Heart right ventricle (tissue), 16 donors: Measurements from ENCODE around the gene C3orf49. TPM values are rescaled to one million over a fixed set of nuclear protein-coding genes. Genes with fewer than 3 reads are reported as not detected.

Source experiments
- ATAC-seq, 8 donors: fragments of 200-7000 bp; cut with Tn5 transposase; one replicate each; pipeline ENCODE4 v1.9.1; 2020; ENCODE audit warnings: mild to moderate bottlenecking in 8 of 8, moderate library complexity in 8 of 8, moderate number of reproducible peaks in 1 of 8
- DNase-seq, 2 donors: peaks; one replicate each; pipeline ENCODE4 v3.0.0-alpha.2; 2020
- H3K27ac ChIP-seq, 10 donors: fragments of 200-600 bp; sonication (generic) in 2 of 10; one replicate each; pipeline versions ENCODE4 v1.5.0 to v1.8.0; 2020 to 2022; ENCODE audit warnings: mild to moderate bottlenecking in 3 of 10
- H3K27me3 ChIP-seq, 7 donors: fragments of 200-600 bp; one replicate each; pipeline ENCODE4 v1.8.0; 2021 to 2022; ENCODE audit warnings: mild to moderate bottlenecking in 2 of 7
- H3K36me3 ChIP-seq, 9 donors: fragments of 200-600 bp; sonication (generic) in 1 of 9; one replicate each; pipeline versions ENCODE4 v1.5.0 to v1.8.0; 2020 to 2022; ENCODE audit warnings: mild to moderate bottlenecking in 2 of 9
- H3K4me1 ChIP-seq, 9 donors: fragments of 200-600 bp; sonication (generic) in 1 of 9; one replicate each; pipeline versions ENCODE4 v1.5.0 to v1.8.0; 2020 to 2022; ENCODE audit warnings: mild to moderate bottlenecking in 4 of 9
- H3K4me3 ChIP-seq, 10 donors: fragments of 200-600 bp; sonication (generic) in 2 of 10; one replicate each; pipeline versions ENCODE4 v1.5.0 to v1.8.0; 2020 to 2022; ENCODE audit warnings: mild to moderate bottlenecking in 7 of 10, moderate library complexity in 2 of 10
- H3K9me3 ChIP-seq, 11 donors: fragments of 200-600 bp in 10 of 11; sonication (generic) in 2 of 11; one replicate each; pipeline versions ENCODE4 v1.5.0 to v1.8.0; 2013 to 2022; ENCODE audit warnings: mild to moderate bottlenecking in 2 of 11, control low read depth in 1 of 11, moderate library complexity in 1 of 11
- WGBS, 2 donors: extraction: QIAGEN DNeasy Blood & Tissue Kit; methylation state at CpG; one replicate each; pipeline ENCODE4 v1.1.7; 2013; ENCODE audit warnings: inconsistent platforms in 1 of 2; 5-methylcytosine and 5-hydroxymethylcytosine counted together
- intact Hi-C, 10 donors: fragments of 100-400 bp; cut with DNase I; formaldehyde crosslinking; loops; one replicate each; pipeline versions ENCODE4 v1.11.1 to v1.14.2; 2022
- polyA plus RNA-seq, 2 donors: library from polyadenylated mRNA; stranded (reverse); fragments of 200-250 nt; gene quantifications; one replicate each; pipeline ENCODE4 v1.2.3, GENCODE V29; 2013
- total RNA-seq, 10 donors: library from RNA; stranded (reverse); fragmentation: NEBNext Ultra II Directional in 3 of 10; extraction: Animal tissue kit (Norgen Biotek cat#: 25700) in 3 of 10; gene quantifications; one replicate each; pipeline versions ENCODE4 v1.2.1 to v1.2.4, GENCODE V29; 2021 to 2023
- TF ChIP-seq, protein P1 (sequence below), 9 donors: fragments of 200-600 bp; sonication (generic) in 2 of 9; IDR thresholded peaks; one replicate each; pipeline versions ENCODE4 v1.5.0 to v1.8.0; 2021 to 2022; ENCODE audit warnings: antibody characterized with exemption in 9 of 9, mild to moderate bottlenecking in 5 of 9, moderate library complexity in 1 of 9
- donor health status: Arrhythmogenic right ventricular cardiomyopathy.
- donor health status: ischemic (EF 13 %, LVEDD 7.1; RV severe dilation, severe dysfunction).
- donor health status: healthy with polysubstance abuse.
- donor health status: DM: no; HTN: yes; CAD: no.
- donor health status: DM: no; HTN: no; CAD: no.
- donor health status: ischemic (EF 25% LVEDD 6.9; RV normal size, moderate dysfunction).
- donor health status: ischemic (EF 25% LVEDD 5.7; RV mildly dilated, moderate dysfunction).
- donor health status: healthy.
- donor health status: DM: yes; HTN: yes; CAD: no.
- donor health status: Ischemic cardiomyopathy.
- donor health status: ischemic (EF 35%, LVEDD 5.7; RV mildly dilated, moderate dysfunction).
- donor health status: nonischemic (EF 11% LVEDD 7.7; RV severe dilation, severe dysfunction).
- donor health status: DM: yes; HTN: yes; CAD: no.
- donor health status: PGD.
- donor health status: ischemic (EF 29% LVEDD 5.4; RV normal size, mild dysfunction).
- donor health status: nonischemic (EF 23%, LVEDD 6.1; RV moderate dilation, normal function).

The C3orf49 gene
- total and polyA plus RNA-seq, 12 donors: not detected

DNA sequence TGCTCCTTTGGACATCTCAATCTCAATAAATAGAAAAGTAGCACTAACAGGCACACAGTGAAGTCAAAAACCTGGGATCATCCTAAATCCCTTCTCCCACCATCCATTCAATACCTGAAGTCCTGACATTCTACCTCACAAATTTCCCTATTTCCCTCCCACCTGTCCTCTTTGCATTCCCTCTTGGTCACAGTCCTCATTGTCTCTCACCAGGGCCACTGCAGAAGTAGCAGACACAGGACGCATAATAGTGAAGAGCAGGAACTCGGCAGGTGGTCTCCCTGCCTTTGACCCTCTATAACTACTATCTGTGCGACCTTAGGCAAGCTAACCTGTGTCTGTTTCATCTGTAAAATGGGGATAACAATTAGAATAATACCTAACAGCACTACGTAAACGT lies 42.2 kb downstream of the C3orf49 start:
- intact Hi-C loops: loop anchor here in 6 of 10 donors (5.0 to 10.0 kb wide), 4 partner anchors 46 to 133 kb away; partner anchors contain the start of gene SCAANT1 (in 2 of the 6)
- TF ChIP-seq, protein P1, sequence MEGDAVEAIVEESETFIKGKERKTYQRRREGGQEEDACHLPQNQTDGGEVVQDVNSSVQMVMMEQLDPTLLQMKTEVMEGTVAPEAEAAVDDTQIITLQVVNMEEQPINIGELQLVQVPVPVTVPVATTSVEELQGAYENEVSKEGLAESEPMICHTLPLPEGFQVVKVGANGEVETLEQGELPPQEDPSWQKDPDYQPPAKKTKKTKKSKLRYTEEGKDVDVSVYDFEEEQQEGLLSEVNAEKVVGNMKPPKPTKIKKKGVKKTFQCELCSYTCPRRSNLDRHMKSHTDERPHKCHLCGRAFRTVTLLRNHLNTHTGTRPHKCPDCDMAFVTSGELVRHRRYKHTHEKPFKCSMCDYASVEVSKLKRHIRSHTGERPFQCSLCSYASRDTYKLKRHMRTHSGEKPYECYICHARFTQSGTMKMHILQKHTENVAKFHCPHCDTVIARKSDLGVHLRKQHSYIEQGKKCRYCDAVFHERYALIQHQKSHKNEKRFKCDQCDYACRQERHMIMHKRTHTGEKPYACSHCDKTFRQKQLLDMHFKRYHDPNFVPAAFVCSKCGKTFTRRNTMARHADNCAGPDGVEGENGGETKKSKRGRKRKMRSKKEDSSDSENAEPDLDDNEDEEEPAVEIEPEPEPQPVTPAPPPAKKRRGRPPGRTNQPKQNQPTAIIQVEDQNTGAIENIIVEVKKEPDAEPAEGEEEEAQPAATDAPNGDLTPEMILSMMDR (IDR thresholded peaks at IDR 0.05): no peak
- Histone ChIP-seq H3K36me3 (peaks cover 0 to 4% (median 0%) of the 10 kb centered on the region in 9 donors), H3K9me3 (no peaks in the 10 kb centered on the region), H3K4me1 (peaks cover 0 to 23% (median 19%) of the 10 kb centered on the region in 9 donors), H3K27ac (no peak overlapping the region), H3K4me3 (no peak overlapping the region), H3K27me3 (no peaks in the 10 kb centered on the region)
- ATAC-seq (no peak), DNase-seq (no peak)
- 87% methylated on average over 5 of the region's 5 CpGs for WGBS, 2 donors

DNA sequence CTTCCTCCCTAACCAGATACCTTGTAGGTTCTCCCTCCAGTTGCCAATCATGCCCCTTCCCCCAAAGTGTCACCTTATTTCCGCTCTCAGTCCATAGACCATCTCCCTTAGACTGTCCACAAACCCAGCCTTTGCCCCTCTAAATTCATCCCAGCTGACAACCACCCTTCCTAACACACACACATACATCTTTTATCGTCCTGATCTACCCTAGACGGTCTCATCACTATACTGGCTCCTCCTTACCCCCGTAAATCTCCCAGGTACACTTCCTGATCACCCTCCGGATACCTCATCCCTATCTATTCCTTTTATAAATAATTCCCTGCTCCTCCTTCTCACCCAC lies 43.7 kb downstream of the C3orf49 start:
- H3K4me3 ChIP-seq: peak overlapping the region; percentile 74 to 100 (median 96)
- TF ChIP-seq, protein P1 (IDR thresholded peaks at IDR 0.05): no peak
- H3K27me3 ChIP-seq: no peaks in the 10 kb centered on the region
- DNase-seq (no peak), ATAC-seq (peak in 2 of 8 donors; percentile 5 to 14)
- H3K36me3 ChIP-seq: peaks cover 0 to 16% (median 0%) of the 10 kb centered on the region in 9 donors
- intact Hi-C loops: loop anchor here in 6 of 10 donors (5.0 to 10.0 kb wide), 4 partner anchors 45 to 132 kb away; partner anchors contain the start of gene SCAANT1 (in 2 of the 6)
- H3K27ac ChIP-seq: peak overlapping the region in 7 of 10 donors; percentile 89 to 98 (median 94)
- H3K9me3 ChIP-seq: no peaks in the 10 kb centered on the region
- WGBS, 2 donors: 26 to 32% methylated on average over 5 of the region's 5 CpGs
- peaks cover 0 to 25% (median 19%) of the 10 kb centered on the region in 9 donors for H3K4me1 ChIP-seq

DNA sequence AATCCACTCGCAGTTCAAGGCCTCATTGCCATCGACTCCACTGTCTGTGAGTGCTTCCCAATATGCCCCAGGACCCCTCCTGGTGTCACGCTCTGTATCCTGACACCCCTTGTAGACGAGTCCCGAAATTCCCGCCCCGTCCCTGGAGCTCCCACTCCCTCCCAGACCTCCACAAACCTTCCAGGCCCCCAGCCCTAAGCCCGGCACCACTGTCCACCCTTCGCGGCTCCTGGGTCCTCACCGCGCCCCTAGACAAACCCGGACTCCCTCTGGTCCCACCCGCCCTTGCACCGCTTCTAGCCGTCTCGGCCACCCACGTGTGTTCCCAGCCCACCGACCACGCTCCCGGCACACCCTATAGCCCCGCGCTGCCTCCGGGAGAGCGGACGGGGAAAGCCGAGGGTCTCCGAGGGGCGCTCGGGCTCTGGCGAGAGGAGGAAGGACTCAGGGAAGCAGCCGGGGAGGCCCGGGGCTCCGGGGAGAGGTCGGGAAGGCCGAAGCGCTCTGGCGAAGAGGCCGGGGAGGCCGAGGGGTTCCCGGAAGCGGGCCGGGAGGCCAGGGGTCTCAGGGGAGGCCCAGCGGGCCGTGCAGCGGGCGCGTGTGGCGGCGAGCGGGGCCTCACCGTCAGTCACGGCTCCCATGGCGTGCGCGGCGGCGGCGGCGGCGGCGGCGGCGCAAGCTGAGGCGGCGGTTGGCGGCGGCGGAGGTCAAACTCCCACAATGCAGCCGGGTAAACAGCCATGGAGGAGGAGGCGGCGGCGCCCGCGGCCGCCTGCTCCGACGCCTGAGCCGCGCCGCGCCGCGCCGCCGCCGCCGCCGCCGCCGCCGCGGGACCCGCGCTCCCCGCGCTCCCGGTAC lies 44.3 kb downstream of the C3orf49 start, which contains the start of the genes ATXN7 and THOC7:
Gene ATXN7 (plus strand): TSS at position 718 of the 858 bp plus-strand sequence. CDS start 48,732 bp downstream, outside the sequence.
Gene THOC7 (minus strand): TSS at position 656 of the 858 bp plus-strand sequence. CDS start 15 bp downstream, at position 641.
- intact Hi-C loops: loop anchor here in 6 of 10 donors (5.0 to 10.0 kb wide), 4 partner anchors 44 to 131 kb away; partner anchors contain the start of gene SCAANT1 (in 2 of the 6)
- Histone ChIP-seq H3K27me3 (no peaks in the 10 kb centered on the region), H3K4me3 (peak within 1 kb of the TSS; percentile 74 to 100 (median 96)), H3K27ac (peak within 1 kb of the TSS; percentile 80 to 98 (median 92)), H3K36me3 (peaks cover 0 to 16% (median 0%) of the 10 kb centered on the region in 9 donors), H3K9me3 (no peaks in the 10 kb centered on the region), H3K4me1 (peaks cover 0 to 25% (median 19%) of the 10 kb centered on the region in 9 donors)
- ATAC-seq (peak; percentile 68 to 90 (median 84)), DNase-seq (peak; percentile 74 to 78)
- 0 to 1% methylated on average over 58 to 87 of the region's 98 CpGs for WGBS, 2 donors
- TF ChIP-seq, protein P1 (IDR thresholded peaks at IDR 0.05): no peak
